ENCODE measurements around the gene ZNF331. TPM values are rescaled to one million over a fixed set of nuclear protein-coding genes. Genes with fewer than 3 reads are reported as not detected.

Gene ZNF331
- total and polyA plus RNA-seq, 9 donors, result 23.7 to 365 (median 108) TPM

- Histone ChIP-seq H3K36me3 (no peaks in the 10 kb centered on the region), H3K4me3 (no peak overlapping the region), H3K27ac (no peak overlapping the region), H3K4me1 (ENCODE audit: insufficient read depth) (peaks cover 6% of the 10 kb centered on the region), H3K27me3 (no peaks in the 10 kb centered on the region), H3K9me3 (no peaks in the 10 kb centered on the region)
- intact Hi-C loops (cut with DNase I), result loop anchor here in 1 of 4 donors (10.0 kb wide), 1 partner anchor 323 kb away; the partner anchor contains the start of gene ZNF665
- no peak for DNase-seq
- TF ChIP-seq POLR2A (IDR thresholded peaks at IDR 0.05), result no peak
- no peak for TF ChIP-seq EP300 (IDR thresholded peaks at IDR 0.05)
- no peak for TF ChIP-seq CTCF (IDR thresholded peaks at IDR 0.05)
- WGBS, 3 donors, result 77 to 82% (median 81%) methylated on average over 4 of the region's 4 CpGs
Observed at GRCh38 chr19:53518121-53518520, 19.8 kb upstream of the ZNF331 start.

- no peak for DNase-seq
- Histone ChIP-seq H3K4me3 (no peak overlapping the region), H3K4me1 (ENCODE audit: insufficient read depth) (peaks cover 6% of the 10 kb centered on the region), H3K9me3 (no peaks in the 10 kb centered on the region), H3K27me3 (no peaks in the 10 kb centered on the region), H3K36me3 (no peaks in the 10 kb centered on the region), H3K27ac (no peak overlapping the region)
- TF ChIP-seq EP300 (IDR thresholded peaks at IDR 0.05), result no peak
- no peak for TF ChIP-seq POLR2A (IDR thresholded peaks at IDR 0.05)
- TF ChIP-seq CTCF (IDR thresholded peaks at IDR 0.05), result no peak
- intact Hi-C loops (cut with DNase I), result loop anchor here in 1 of 4 donors (10.0 kb wide), 1 partner anchor 324 kb away; the partner anchor contains the start of gene ZNF665
- 24 to 36% (median 35%) methylated on average over 1 of the region's 1 CpG for WGBS, 3 donors
Observed at GRCh38 chr19:53518716-53519115, 19.2 kb upstream of the ZNF331 start.

DNA sequence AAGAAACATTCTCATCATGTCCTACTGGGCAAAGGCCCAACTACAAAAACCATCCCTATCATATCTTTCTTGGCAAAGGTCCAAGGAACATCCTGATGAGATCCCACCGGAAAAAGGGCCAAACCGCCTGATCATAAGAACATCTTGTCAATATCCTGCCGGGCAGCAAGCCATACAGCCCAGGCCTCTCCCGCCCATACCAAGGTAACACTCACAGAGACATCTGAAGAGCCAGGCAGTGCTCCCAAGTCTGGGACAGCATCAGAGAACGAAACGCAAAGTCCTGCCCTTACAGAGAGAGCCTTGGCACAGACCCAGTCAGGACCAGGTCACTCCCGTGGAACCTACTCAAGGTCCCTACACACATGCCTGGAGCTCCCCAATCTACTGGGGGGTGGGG lies 18.5 kb upstream of the ZNF331 start:
- Histone ChIP-seq H3K4me1 (ENCODE audit: insufficient read depth) (peaks cover 6% of the 10 kb centered on the region), H3K9me3 (no peaks in the 10 kb centered on the region), H3K27ac (no peak overlapping the region), H3K36me3 (no peaks in the 10 kb centered on the region), H3K4me3 (no peak overlapping the region), H3K27me3 (no peaks in the 10 kb centered on the region)
- TF ChIP-seq CTCF (IDR thresholded peaks at IDR 0.05) (no peak), EP300 (IDR thresholded peaks at IDR 0.05) (no peak), POLR2A (IDR thresholded peaks at IDR 0.05) (no peak)
- intact Hi-C loops (cut with DNase I), result loop anchor here in 1 of 4 donors (10.0 kb wide), 1 partner anchor 325 kb away; the partner anchor contains the start of gene ZNF665
- peak; percentile 52 to 89 (median 71) for DNase-seq
- 20 to 34% (median 30%) methylated on average over 7 of the region's 7 CpGs for WGBS, 3 donors

DNA sequence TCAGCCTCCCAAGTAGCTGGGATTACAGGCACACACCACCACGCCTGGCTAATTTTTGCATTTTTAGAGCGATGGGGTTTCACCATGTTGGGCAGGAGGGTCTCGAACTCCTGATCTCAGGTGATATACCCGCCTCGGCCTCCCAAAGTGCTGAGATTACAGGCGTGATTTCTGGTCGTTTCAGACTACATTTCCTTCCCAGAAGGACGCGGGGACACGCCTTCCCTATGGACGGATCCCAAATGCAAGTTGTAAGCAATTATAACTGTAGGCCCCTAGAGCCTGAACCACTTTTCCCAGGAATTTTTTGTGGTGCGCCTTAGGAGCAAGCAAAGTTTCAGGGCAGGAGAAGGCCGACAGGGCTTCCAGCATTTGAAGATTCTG lies 17.8 kb upstream of the ZNF331 start:
- no peaks in the 10 kb centered on the region for H3K9me3 ChIP-seq
- H3K36me3 ChIP-seq, result no peaks in the 10 kb centered on the region
- H3K4me1 ChIP-seq (ENCODE audit: insufficient read depth), result peaks cover 6% of the 10 kb centered on the region
- no peak for DNase-seq
- H3K4me3 ChIP-seq, result peak overlapping the region; percentile 57
- WGBS, 3 donors, result 59 to 65% (median 63%) methylated on average over 13 of the region's 13 CpGs
- intact Hi-C loops (cut with DNase I), result no loop called here
- no peaks in the 10 kb centered on the region for H3K27me3 ChIP-seq
- peak overlapping the region; percentile 67 to 89 for H3K27ac ChIP-seq
- TF ChIP-seq POLR2A (IDR thresholded peaks at IDR 0.05), result no peak
- TF ChIP-seq CTCF (IDR thresholded peaks at IDR 0.05), result no peak
- TF ChIP-seq EP300 (IDR thresholded peaks at IDR 0.05), result no peak
